ENCODE data around the gene EMD. TPM values are rescaled to one million over a fixed set of nuclear protein-coding genes. Genes with fewer than 3 reads are reported as not detected.

The EMD gene
- total RNA-seq, 1 experiment from 2014 or later = 115 TPM

GRCh38 chrX:154420402-154420756, 41.3 kb downstream of the EMD start:
- Histone ChIP-seq H3K18ac (ENCODE audit: insufficient read length, low read depth, low read length) (no peak overlapping the region), H3K56ac (ENCODE audit: insufficient read length, low read depth, low read length) (no peak overlapping the region), H2AFZ (ENCODE audit: low read length) (no peak overlapping the region), H3K4me2 (ENCODE audit: insufficient read depth, insufficient read length, low read length) (no peak overlapping the region), H3K27ac (ENCODE audit: insufficient read length, low read depth, low read length) (no peak overlapping the region), H3K14ac (ENCODE audit: insufficient read depth, low read length) (no peak overlapping the region), H3T11ph (ENCODE audit: low read length) (no peak overlapping the region), H3K4ac (ENCODE audit: low read depth, low read length) (no peak overlapping the region), H3K23me2 (ENCODE audit: insufficient read length, low read depth, low read length, poor library complexity, severe bottlenecking) (no peaks in the 10 kb centered on the region), H3K4me1 (ENCODE audit: insufficient read depth, low read length) (no peaks in the 10 kb centered on the region), H3K27me3 (ENCODE audit: insufficient read depth, low read length) (no peaks in the 10 kb centered on the region), H2BK15ac (ENCODE audit: low read depth, low read length) (no peak overlapping the region), H3K79me1 (ENCODE audit: insufficient read depth, low read depth, low read length, poor library complexity, severe bottlenecking) (no peaks in the 10 kb centered on the region), H3K79me2 (ENCODE audit: insufficient read depth, low read length) (no peaks in the 10 kb centered on the region), H4K91ac (ENCODE audit: insufficient read length, low read depth, low read length) (no peak overlapping the region), H4K8ac (replicated peaks; ENCODE audit: insufficient read length, low read depth, low read length) (no peak overlapping the region), H2BK5ac (ENCODE audit: insufficient read length, low read length) (no peak overlapping the region), H4K5ac (ENCODE audit: insufficient read length, low read depth, low read length) (no peak overlapping the region), H2BK12ac (ENCODE audit: insufficient read length, low read depth, low read length) (no peak overlapping the region), H4K20me1 (ENCODE audit: control insufficient read depth, insufficient read depth, insufficient read length) (no peaks in the 10 kb centered on the region), H3K9me3 (ENCODE audit: control insufficient read depth, low read depth, low read length) (peaks cover 34% of the 10 kb centered on the region), H2BK120ac (ENCODE audit: low read depth, low read length, poor library complexity, severe bottlenecking) (no peak overlapping the region), H2AK5ac (ENCODE audit: insufficient read length, low read length) (no peak overlapping the region), H3K9ac (ENCODE audit: extremely low read depth, insufficient read length, low read length) (no peak overlapping the region), H2BK20ac (ENCODE audit: low read depth, low read length, poor library complexity, severe bottlenecking) (no peak overlapping the region), H3K23ac (ENCODE audit: insufficient read length, low read depth, low read length) (no peak overlapping the region)
- H3K36me3 Mint-ChIP-seq (ENCODE audit: insufficient read depth in 1 of 3, low read depth in 3 of 3) = peaks cover 11 to 19% (median 14%) of the 10 kb centered on the region in 3 experiments
- no peaks in the 10 kb centered on the region for H3K4me1 Mint-ChIP-seq
- H3K4me3 Mint-ChIP-seq = no peak overlapping the region
- WGBS (ENCODE audit: extremely low coverage, insufficient read length, low lambda C conversion rate) = no CpG with 5 or more reads among the region's 10 CpGs
- no peak for DNase-seq
- no peak for TF ChIP-seq CTCF (conservative IDR thresholded peaks at IDR 0.05)
- H3K27ac Mint-ChIP-seq = no peak overlapping the region
- H3K27me3 Mint-ChIP-seq (ENCODE audit: low read depth) = no peaks in the 10 kb centered on the region
- peaks cover 64 to 73% of the 10 kb centered on the region in 2 experiments for H3K9me3 Mint-ChIP-seq
